IPS-NIHi11 (cell line): ENCODE measurements around the gene PLXNA4.
"Not testable (repeated sequence)": the region's sequence is repeated elsewhere in the genome, so short reads cannot be mapped to it uniquely, and the experiment has no call there.

ENCODE experiments used
- DNase-seq: peaks from one replicate; pipeline ENCODE4 v3.0.0; 2012; ENCODE audit warnings: mixed read lengths, low spot score

PLXNA4 gene

DNA sequence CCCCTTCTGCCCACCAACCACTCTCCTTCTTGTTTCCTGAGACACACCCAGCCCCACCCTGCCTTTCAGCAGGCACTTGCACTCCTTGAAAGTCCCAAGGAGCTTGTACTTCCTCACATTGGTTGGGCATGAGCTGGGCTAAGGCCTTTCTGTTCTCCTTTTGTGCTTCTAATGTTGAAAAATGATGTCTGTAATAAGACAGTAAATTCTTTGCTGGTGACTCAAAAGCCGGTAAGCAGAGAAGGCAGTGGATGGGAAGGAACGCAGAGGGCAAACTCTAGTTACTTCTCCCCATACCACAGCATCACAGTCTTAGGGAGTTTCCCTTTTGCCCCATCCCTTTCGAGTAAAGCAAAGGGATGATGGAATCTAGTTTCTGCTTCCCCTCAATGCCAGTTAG, 185.6 kb downstream of the PLXNA4 start:
- DNase-seq, result no peak

DNA sequence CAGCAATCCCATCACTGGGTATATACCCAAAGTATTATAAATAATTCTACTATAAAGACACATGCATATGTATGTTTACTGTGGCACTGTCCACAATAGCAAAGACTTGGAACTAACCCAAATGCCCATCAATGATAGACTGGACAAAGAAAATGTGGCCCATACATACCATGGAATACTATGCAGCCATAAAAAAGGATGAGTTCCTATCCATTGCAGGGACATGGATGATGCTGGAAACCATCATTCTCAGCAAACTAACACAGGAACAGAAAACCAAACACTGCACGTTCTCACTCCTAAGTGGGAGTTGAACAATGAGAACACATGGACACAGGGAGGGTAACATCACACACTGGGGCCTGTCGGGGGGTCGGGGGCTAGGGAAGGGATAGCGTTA, 186.2 kb downstream of the PLXNA4 start:
- DNase-seq, result not testable (repeated sequence)

DNA sequence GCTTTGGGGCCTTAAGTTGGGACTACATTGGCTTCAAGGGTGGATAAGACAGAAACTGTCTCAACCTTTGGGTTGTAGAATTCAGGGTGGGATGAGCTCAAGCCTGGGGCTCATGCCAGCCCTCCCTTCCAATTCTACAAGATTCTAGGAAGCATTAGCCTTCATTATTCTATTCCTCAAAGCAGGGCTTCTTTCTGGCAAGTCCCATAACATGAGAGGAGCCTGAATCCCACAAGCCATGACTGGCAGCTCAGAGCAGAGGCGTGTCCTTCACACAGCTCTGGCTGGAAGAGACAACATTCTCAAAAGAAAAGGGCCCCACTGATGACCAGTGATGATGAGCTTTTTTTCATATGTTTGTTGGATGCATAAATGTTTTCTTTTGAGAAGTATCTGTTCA, 187.6 kb downstream of the PLXNA4 start:
- DNase-seq, result no peak

DNA sequence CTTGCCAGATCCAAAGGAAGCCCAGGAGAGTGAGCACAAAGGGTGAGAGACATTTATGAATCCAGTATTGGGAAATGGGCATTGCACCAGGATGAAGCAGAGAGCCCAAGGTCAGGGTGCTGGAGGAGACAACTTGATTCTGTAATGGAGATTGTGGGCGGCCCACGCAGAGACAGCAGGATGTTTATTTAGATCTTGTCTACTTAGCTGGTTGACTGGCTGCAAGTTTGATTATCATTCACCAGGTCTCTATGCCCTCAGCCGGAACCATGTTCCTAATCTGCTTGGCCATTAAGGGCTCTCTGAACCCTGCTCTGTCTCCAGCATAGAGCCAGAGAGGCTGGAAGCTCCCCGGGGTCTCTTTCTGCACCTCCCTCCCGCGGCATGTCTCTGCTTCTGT, 188.7 kb downstream of the PLXNA4 start:
- no peak for DNase-seq

- no peak for DNase-seq
These were observed 190.0 kb downstream of the PLXNA4 start for GRCh38 chr7:132386201-132386681.

DNA sequence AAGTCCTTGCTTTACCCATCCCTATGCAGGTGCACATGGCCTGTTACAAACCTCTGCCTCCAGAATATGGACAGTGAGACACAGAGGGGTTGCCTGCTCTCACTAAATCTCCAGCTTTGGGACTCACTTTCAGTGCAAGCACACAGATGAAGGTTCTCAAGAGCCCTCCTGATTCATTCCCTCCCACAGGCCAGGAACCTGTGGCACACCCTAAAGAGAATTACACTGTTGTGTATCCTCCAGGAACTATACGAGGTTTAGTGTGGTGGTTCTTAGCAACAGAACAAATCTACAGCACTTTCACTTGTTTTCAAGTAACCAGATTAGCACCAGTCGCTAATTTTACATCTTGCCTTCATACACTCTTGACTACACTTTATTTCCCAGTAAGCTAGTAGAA, 192.3 kb downstream of the PLXNA4 start:
- DNase-seq, result no peak

- DNase-seq, result no peak
These were observed 194.4 kb downstream of the PLXNA4 start for GRCh38 chr7:132381742-132382472.

- DNase-seq, result no peak
These were observed 196.2 kb downstream of the PLXNA4 start for GRCh38 chr7:132380059-132380458.

DNA sequence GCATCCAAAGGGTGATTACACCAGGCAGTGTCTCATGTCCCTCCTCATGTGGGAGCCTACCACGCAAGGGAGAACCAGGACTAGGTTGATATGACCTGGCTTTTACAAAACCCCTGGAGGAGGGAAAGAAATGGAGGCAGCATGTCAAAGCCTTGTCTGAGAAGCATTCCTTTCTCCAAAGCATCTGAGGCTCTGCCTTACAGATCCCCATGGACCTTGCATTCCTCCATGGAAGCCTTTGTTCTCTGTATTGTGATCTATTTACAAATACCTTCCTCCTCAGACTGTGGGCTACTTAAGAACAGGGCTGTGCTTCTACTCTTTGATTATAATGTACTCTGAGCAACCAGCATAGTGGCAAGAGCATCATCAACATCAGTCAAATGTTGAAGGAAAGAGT, 197.0 kb downstream of the PLXNA4 start:
- no peak for DNase-seq

DNA sequence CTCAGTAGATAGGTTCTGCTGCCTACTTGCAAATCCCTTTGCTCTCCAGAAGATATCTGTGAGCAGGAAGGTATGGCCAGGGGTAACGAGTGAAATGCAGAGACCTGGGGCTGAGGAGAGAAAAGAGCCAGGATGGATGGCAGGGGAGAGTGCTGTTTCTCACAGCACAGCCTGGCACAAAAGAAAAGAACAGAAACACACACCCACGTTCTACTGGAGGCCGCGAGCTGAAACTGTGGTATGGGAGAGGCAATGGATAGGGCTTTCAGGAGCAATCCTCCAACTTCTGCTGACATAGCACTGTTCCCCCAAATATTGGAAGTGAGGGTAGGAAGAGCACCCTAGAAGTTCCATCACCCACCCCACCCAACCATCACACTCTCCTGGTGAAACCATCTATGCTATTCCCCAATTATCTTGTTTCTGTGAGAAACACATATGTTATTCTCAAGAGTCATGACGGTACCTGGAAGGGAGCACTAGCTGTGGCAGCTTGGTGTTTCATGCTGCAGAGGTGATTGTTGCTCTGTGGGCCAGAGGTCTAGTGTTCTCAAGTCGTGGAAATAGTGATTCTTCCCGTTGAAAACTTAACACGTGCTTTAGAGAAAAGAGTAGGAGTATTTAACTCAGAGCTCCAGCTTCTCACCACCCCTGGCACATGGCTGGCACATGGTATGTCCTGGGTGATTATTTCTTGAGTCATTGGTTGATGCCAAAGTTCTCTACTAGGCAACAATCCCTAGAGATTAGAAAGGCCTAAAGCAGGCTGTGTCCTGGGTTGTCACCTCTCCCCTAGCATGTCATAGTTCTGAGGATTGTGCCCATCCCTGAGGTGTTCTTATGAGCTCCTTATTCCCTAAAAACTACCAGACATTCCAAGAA, 198.3 kb downstream of the PLXNA4 start:
- no peak for DNase-seq

- DNase-seq, result no peak
These were observed 199.3 kb downstream of the PLXNA4 start for GRCh38 chr7:132377015-132377414.

- no peak for DNase-seq
These were observed 199.8 kb downstream of the PLXNA4 start for GRCh38 chr7:132376361-132377013.

DNA sequence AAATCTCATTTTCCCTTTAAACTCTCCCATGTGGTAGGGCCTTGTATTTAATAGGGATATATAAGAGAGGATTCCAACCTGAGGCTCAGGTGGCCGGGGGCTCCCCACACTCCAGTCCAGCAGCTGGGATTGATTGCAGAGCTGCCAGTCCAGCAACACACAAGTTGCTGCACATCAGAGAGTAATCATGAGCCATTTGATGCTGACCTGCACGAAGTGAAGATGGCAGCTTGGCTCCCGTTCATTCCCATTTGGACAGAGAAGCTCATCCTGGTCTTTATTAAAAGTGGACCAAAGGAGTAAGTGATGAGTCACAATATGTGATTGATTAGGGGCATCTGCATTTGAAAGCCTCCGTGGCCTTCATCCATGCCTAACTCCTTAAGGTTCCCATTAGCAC, 202.4 kb downstream of the PLXNA4 start:
- DNase-seq, result no peak

GRCh38 chr7:132373041-132373440, 203.2 kb downstream of the PLXNA4 start:
- no peak for DNase-seq

- DNase-seq, result no peak
These were observed 204.3 kb downstream of the PLXNA4 start for GRCh38 chr7:132371948-132372347.

DNA sequence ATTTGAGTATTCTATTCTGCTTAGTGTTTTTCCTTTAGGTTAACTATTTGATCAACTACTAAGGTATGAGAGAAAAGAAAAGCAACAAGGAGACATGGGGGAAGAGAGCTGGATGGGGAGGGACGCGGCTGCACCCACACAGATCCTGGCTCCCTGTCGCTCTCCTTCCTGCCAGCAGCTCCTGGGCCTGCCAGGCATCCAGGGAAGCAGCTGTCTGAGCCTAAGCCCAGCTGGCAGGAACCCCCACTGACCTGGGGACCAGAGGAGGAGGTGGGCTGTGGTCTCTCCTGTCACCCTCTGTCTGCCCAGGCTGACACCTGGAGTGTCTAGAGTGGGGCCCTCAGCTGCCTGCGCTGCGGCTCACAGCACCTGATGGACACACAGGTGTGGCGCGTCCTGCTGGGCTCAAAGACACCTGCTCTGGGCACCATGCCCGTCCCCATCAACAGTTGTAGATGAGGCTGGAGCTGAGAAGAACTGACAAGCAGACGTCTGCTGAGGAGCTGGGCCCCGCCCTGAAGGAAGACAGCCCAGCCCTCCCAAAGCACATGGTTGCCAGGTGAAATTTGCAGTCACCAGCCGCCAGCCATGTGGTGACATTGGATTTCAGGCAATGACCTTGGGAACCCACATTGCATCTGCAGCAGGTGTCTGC, 207.9 kb downstream of the PLXNA4 start:
- no peak for DNase-seq

- DNase-seq, result no peak
These were observed 208.5 kb downstream of the PLXNA4 start for GRCh38 chr7:132367795-132368194.

DNA sequence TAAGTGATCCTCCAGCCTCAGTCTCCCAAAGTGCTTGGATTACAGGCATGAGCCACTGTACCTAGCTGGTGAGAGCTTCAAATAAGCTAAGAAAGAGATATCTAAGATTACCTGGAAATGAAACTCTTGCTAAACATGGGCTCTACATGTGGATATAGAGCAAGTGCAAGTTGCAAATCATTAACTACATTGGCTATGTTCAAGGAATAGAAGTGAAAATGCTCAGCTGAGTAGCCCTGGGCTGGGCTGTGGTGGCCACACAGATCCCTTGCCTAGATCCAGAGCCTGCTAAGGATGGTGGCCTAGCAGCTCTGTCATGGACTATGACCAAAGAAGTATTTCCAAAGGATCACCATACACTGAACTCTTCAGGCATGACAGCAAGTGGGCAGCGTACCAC, 209.3 kb downstream of the PLXNA4 start:
- DNase-seq, result no peak

- no peak for DNase-seq
These were observed 212.0 kb downstream of the PLXNA4 start for GRCh38 chr7:132364226-132364625.

DNA sequence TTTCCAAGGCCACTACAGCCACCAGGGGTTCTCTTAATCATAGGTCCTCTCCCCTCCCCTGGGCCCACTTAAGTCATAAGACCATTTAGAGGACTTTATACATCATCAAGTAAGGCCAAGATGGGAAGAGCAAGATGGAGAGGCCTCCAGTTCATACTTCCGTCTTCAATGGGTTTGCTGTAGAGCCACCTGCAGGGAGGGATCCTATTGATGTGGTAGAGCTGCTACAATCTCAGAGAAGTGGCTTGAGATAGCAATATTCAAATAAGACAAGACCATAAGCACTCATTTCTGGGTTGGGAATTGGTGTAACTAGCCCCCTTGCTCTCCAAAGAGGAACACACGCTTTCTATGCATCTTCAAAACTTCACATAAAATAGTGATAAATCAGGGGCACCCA, 214.2 kb downstream of the PLXNA4 start:
- DNase-seq, result no peak

GRCh38 chr7:132361146-132361545, 215.1 kb downstream of the PLXNA4 start:
- no peak for DNase-seq

- DNase-seq, result no peak
These were observed 216.5 kb downstream of the PLXNA4 start for GRCh38 chr7:132359743-132360142.
